Measurements from ENCODE around the gene FOXN3.

FOXN3 gene

DNA sequence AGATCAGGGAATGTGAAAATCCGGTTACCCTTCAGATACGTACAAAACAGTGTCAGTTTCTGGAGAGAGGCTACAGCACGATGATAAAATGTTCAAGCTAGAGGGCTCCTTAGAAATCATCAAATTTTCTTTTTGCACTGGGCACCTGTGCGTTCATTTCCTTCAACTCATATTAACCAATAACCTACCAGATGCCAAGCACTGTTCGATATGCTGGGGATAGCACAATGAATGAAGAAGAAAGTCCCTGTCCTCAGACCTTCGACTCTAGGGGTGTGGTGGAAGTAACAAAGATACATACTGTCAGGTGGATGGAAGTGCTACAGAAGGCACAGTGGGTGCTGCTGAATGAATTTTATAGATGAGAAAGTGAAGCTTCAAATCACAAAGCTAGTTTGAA lies 172.3 kb downstream of the FOXN3 start:
- TF ChIP-seq, protein P1, sequence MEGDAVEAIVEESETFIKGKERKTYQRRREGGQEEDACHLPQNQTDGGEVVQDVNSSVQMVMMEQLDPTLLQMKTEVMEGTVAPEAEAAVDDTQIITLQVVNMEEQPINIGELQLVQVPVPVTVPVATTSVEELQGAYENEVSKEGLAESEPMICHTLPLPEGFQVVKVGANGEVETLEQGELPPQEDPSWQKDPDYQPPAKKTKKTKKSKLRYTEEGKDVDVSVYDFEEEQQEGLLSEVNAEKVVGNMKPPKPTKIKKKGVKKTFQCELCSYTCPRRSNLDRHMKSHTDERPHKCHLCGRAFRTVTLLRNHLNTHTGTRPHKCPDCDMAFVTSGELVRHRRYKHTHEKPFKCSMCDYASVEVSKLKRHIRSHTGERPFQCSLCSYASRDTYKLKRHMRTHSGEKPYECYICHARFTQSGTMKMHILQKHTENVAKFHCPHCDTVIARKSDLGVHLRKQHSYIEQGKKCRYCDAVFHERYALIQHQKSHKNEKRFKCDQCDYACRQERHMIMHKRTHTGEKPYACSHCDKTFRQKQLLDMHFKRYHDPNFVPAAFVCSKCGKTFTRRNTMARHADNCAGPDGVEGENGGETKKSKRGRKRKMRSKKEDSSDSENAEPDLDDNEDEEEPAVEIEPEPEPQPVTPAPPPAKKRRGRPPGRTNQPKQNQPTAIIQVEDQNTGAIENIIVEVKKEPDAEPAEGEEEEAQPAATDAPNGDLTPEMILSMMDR (IDR thresholded peaks at IDR 0.05; ENCODE audit: insufficient read depth, missing control alignments), result no peak
- FAIRE-seq (no peak), DNase-seq (ENCODE audit: insufficient read length, low spot score) (no peak)

DNA sequence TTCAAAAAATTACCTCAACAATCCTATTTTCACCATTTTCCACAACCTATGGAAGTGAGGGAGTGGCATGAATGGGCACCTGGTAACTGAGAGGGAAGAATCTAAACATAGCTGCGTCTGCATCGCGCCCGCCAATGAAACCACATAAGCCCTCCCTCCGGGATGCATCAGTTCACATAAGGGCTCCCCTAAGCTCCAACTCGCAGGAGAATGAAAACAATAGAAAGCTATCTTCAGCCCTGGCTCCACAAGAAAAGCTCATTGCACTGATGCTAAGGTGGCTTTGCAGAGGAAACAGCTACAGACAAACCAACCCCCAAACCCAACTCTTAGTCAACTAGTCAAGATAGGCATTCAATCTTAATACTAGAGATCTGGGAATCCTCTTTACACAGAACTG lies 173.3 kb downstream of the FOXN3 start:
- FAIRE-seq, result no peak
- no peak for DNase-seq (ENCODE audit: insufficient read length, low spot score)
- TF ChIP-seq, protein P1 (IDR thresholded peaks at IDR 0.05; ENCODE audit: insufficient read depth, missing control alignments), result no peak

DNA sequence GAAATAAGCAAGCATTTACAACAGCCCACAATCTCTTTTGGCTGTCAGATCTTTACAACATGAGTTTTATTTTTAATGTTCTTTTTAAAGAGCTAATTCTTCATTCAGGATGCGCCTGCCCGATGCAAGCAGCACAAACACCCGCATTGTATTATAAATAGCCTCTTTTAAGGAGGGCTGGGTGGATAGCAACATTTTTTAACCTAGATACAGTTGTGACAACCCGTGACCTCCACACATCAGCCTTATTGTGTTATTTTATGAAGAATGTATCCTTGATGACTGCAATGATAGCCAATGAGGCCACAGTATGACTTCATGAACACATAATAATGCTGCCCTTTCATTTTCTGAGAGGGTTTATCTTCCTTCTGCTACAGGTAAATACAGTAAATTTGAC lies 173.7 kb downstream of the FOXN3 start:
- DNase-seq (ENCODE audit: insufficient read length, low spot score), result no peak
- TF ChIP-seq, protein P1 (IDR thresholded peaks at IDR 0.05; ENCODE audit: insufficient read depth, missing control alignments), result no peak
- FAIRE-seq, result no peak

DNA sequence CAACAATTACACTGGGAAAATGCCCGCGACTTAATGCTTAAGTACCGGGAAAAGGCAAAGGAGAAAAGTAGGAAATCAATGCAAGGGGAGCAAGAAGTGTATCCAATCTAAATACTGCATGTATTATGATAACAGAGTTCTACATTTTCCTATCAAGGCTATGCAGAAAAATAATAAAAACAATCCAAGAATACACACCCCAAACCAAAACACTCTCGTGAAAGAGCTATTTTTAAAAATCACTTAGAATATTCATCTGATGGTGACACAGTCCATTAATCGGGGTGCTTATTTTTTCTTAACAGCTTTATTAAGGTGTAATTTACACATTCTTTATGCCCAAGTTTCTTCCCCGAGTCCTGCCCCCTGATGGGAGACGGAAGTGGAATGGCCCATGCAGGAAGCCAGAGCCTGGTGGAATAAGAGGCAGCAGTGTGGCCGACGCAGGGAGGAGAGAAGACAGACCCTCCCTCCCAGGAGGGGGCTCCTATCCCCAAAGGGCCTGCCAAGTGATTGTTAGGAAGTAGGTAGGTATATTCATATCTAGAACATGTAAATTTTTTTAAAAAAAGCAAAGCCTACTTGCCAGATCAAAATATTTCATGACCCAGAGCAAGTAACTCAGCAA lies 174.3 kb downstream of the FOXN3 start:
- no peak for FAIRE-seq
- DNase-seq (ENCODE audit: insufficient read length, low spot score), result no peak
- TF ChIP-seq, protein P1 (IDR thresholded peaks at IDR 0.05; ENCODE audit: insufficient read depth, missing control alignments), result no peak

DNA sequence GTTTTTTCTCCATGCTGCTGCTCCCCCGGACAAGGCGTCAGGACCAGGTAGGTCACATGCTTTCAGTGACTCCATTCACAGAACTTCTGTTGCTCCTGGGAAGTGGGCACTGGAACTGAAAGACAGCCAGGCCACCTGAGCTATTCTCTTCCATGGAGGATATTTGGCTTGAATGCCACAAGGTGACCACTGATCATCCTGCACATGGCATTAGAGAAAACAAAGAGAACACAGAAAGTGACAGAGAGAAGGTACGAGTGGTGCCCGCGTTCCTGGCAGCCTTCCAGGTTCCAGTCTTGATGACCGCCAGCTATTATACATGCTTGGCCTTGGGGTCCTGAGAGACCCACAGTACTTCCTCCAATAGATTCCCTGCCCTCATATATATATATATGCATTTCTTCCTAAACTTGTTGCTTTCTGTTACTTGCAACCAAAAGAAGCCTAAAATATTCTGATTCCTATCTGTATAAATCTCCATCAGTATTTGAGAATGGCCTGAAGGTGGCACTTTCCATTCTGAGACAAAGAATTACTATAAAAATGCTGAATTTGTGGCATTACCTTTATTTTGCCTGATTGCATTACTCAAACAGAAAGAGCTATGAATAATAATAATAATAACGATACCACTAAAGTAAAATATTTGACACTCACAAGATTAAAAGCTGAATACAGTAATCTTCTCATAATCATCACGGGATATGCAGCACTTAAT lies 174.9 kb downstream of the FOXN3 start:
- DNase-seq (ENCODE audit: insufficient read length, low spot score) (peak; percentile 26), FAIRE-seq (no peak)

DNA sequence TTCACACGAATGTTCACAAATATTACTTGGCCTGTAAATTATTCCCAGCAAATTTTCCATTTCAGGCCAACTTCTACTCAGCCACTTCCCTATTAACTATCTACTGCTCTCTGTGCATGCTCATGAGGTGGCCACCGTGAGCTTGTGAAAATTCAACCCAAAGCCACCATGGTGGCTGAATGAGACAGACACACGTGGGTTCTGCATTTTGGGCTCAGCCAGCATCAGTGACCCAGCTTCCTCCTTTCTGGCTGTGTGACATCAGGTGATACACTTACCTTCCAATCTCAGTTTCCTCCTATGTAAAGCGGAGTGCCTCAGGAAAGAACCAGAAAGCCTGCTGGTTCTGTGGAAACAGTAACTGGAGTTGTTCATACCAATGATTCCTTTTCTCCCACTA lies 175.8 kb downstream of the FOXN3 start:
- DNase-seq (ENCODE audit: insufficient read length, low spot score) (no peak), FAIRE-seq (no peak)
- TF ChIP-seq, protein P1 (IDR thresholded peaks at IDR 0.05; ENCODE audit: insufficient read depth, missing control alignments), result no peak

More for the DNA sequence above, 174.9 kb downstream of the FOXN3 start:
- TF ChIP-seq, protein P1 (IDR thresholded peaks at IDR 0.05; ENCODE audit: insufficient read depth, missing control alignments), result peak; percentile 14

DNA sequence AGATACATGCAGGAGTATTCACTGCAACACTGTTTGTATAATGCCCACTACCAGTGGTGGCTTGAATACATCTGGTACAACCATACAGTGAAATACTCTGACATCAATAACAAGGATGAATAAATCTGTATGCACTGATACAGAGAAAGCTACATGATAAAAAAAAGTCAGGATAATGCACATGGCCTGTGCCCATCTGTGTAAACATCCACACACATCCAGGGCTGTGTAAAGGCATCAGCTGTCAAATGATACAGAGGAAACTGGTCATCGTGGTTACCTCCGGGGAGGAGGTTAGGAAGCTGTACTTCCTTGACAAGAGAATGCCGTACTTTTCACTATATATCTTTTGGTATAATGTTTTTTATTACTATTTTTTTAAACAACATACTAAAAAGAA lies 176.6 kb downstream of the FOXN3 start:
- FAIRE-seq (no peak), DNase-seq (ENCODE audit: insufficient read length, low spot score) (no peak)
- TF ChIP-seq, protein P1 (IDR thresholded peaks at IDR 0.05; ENCODE audit: insufficient read depth, missing control alignments), result no peak

Measured in D721Med (cell line).